Measurements from ENCODE around the gene SHKBP1. TPM values are rescaled to one million over a fixed set of nuclear protein-coding genes. Genes with fewer than 3 reads are reported as not detected.

The SHKBP1 gene
- total and polyA plus RNA-seq, 9 of the 15 experiments (the other 6 are each of a cell fraction or from before 2014, with no cell fraction given): 1.2 to 58.1 (median 22.3) TPM

GRCh38 chr19:40529093-40529954 lies 47.3 kb upstream of the SHKBP1 start (continued):
- TF ChIP-seq PURB (CRISPR knock-in tag; IDR thresholded peaks at IDR 0.05; ENCODE audit: low read depth) (no peak), TFAP4 (CRISPR knock-in tag; IDR thresholded peaks at IDR 0.05; ENCODE audit: borderline replicate concordance) (peak; percentile 55; the same call in 1 of the 2 replicates), SIX5 (IDR thresholded peaks at IDR 0.05; ENCODE audit: borderline replicate concordance in 1 of 2, insufficient read depth in 1 of 2, low read depth in 1 of 2, low read length in 2 of 2) (no peak), ESRRA (IDR thresholded peaks at IDR 0.05; ENCODE audit: borderline replicate concordance, low read depth) (peak; percentile 35; the same call in 1 of the 2 replicates), ZNF354B (CRISPR knock-in tag; IDR thresholded peaks at IDR 0.05) (no peak), DDX20 (tag; IDR thresholded peaks at IDR 0.05; ENCODE audit: low read depth) (no peak), NR1H2 (CRISPR knock-in tag; IDR thresholded peaks at IDR 0.05) (no peak), SAP30 (IDR thresholded peaks at IDR 0.05; ENCODE audit: borderline replicate concordance, insufficient read depth, low read depth, low read length, poor library complexity, severe bottlenecking) (no peak), NELFE (IDR thresholded peaks at IDR 0.05; ENCODE audit: insufficient read depth, insufficient read length) (no peak), RBM17 (IDR thresholded peaks at IDR 0.05; ENCODE audit: borderline replicate concordance, low read depth, low read length) (no peak), FOXK1 (CRISPR knock-in tag; IDR thresholded peaks at IDR 0.05; ENCODE audit: borderline replicate concordance) (no peak), ID3 (CRISPR knock-in tag; IDR thresholded peaks at IDR 0.05) (no peak), ID3 (tag; IDR thresholded peaks at IDR 0.05) (0 out of 2 replicates have a peak, but pooled peaks have one; percentile 40), ZNF592 (IDR thresholded peaks at IDR 0.05) (no peak; the same call in 1 of the 2 replicates)
- TF ChIP-seq, protein P1, sequence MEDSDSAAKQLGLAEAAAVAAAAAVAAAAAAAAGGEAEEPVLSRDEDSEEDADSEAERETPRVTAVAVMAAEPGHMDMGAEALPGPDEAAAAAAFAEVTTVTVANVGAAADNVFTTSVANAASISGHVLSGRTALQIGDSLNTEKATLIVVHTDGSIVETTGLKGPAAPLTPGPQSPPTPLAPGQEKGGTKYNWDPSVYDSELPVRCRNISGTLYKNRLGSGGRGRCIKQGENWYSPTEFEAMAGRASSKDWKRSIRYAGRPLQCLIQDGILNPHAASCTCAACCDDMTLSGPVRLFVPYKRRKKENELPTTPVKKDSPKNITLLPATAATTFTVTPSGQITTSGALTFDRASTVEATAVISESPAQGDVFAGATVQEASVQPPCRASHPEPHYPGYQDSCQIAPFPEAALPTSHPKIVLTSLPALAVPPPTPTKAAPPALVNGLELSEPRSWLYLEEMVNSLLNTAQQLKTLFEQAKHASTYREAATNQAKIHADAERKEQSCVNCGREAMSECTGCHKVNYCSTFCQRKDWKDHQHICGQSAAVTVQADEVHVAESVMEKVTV (CRISPR knock-in tag; IDR thresholded peaks at IDR 0.05): no peak
- TF ChIP-seq, protein P2, sequence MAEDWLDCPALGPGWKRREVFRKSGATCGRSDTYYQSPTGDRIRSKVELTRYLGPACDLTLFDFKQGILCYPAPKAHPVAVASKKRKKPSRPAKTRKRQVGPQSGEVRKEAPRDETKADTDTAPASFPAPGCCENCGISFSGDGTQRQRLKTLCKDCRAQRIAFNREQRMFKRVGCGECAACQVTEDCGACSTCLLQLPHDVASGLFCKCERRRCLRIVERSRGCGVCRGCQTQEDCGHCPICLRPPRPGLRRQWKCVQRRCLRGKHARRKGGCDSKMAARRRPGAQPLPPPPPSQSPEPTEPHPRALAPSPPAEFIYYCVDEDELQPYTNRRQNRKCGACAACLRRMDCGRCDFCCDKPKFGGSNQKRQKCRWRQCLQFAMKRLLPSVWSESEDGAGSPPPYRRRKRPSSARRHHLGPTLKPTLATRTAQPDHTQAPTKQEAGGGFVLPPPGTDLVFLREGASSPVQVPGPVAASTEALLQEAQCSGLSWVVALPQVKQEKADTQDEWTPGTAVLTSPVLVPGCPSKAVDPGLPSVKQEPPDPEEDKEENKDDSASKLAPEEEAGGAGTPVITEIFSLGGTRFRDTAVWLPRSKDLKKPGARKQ (CRISPR knock-in tag; IDR thresholded peaks at IDR 0.05): no peak

All from K562 (cell line).